ENCODE measurements around the gene SERPINI1. TPM values are rescaled to one million over a fixed set of nuclear protein-coding genes. Genes with fewer than 3 reads are reported as not detected.

The SERPINI1 gene
- total RNA-seq, 2 experiments from 2014 or later: 1.2 to 1.7 TPM

DNA sequence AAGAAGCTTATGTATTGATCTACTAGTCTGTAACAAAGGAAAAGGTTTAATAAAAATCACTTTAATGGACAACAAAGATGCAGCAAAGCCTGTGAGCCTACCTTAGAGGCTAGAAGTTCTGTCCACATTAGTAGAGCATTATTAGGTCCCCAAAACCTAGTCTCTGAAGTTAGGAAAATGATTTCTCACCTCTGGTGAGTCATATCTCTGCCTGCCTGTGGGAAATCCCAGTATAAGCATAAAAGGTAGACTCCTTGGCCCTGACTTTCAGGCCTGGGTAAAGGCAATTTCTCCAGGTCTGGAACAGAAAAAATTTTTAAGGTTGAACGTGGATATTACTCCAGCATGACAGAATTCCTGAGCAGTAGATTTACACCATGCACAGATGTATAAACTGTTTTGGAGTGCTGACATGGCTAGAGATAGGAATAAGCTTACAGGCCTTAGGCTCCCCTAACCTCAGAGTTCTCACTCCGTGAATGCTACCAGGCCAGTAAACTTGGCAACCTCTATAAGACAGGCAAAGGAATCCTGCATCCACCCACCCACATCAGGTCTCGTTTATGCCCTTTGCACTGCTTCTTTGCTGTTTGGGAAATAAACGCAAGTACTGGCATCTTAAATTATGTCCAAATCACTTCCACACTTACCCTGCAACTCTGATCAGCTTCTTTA lies 104.1 kb downstream of the SERPINI1 start:
- DNase-seq (no peak), ATAC-seq (no peak)
- H3K36me3 Mint-ChIP-seq (ENCODE audit: low read depth): no peaks in the 10 kb centered on the region
- no peak overlapping the region for H3K4me3 Mint-ChIP-seq
- ChIA-PET POLR2A (no interaction called here), CTCF (interaction anchor here (1.3 kb wide), 1 partner anchor 42 kb away, joined by 5 read pairs; no protein-coding TSS in a partner anchor)
- no peaks in the 10 kb centered on the region for H3K27me3 Mint-ChIP-seq (ENCODE audit: low read depth)
- peaks cover 7% of the 10 kb centered on the region for H3K4me1 Mint-ChIP-seq (ENCODE audit: low read depth)
- no peaks in the 10 kb centered on the region for H3K9me3 Mint-ChIP-seq (ENCODE audit: insufficient read depth)
- no peak overlapping the region for H3K27ac Mint-ChIP-seq

GRCh38 chr3:167840247-167840646 lies 104.7 kb downstream of the SERPINI1 start:
- ATAC-seq: no peak
- CTCF ChIA-PET: interaction anchor here (1.4 kb wide), 1 partner anchor 155 kb away, joined by 3 read pairs; no protein-coding TSS in a partner anchor
- no peak overlapping the region for H3K27ac Mint-ChIP-seq
- H3K36me3 Mint-ChIP-seq (ENCODE audit: low read depth): no peaks in the 10 kb centered on the region
- no peak overlapping the region for H3K4me3 Mint-ChIP-seq
- H3K9me3 Mint-ChIP-seq (ENCODE audit: insufficient read depth): no peaks in the 10 kb centered on the region
- POLR2A ChIA-PET: no interaction called here
- no peaks in the 10 kb centered on the region for H3K27me3 Mint-ChIP-seq (ENCODE audit: low read depth)
- DNase-seq: no peak
- peaks cover 7% of the 10 kb centered on the region for H3K4me1 Mint-ChIP-seq (ENCODE audit: low read depth)

GRCh38 chr3:167843481-167843880 lies 108.0 kb downstream of the SERPINI1 start:
- ATAC-seq (no peak), DNase-seq (no peak)
- ChIA-PET CTCF (no interaction called here), POLR2A (no interaction called here)
- no peaks in the 10 kb centered on the region for H3K27me3 Mint-ChIP-seq (ENCODE audit: low read depth)
- peaks cover 7% of the 10 kb centered on the region for H3K4me1 Mint-ChIP-seq (ENCODE audit: low read depth)
- H3K27ac Mint-ChIP-seq: no peak overlapping the region
- no peaks in the 10 kb centered on the region for H3K9me3 Mint-ChIP-seq (ENCODE audit: insufficient read depth)
- no peaks in the 10 kb centered on the region for H3K36me3 Mint-ChIP-seq (ENCODE audit: low read depth)
- no peak overlapping the region for H3K4me3 Mint-ChIP-seq

- DNase-seq: no peak
- no peak for ATAC-seq
- H3K4me1 Mint-ChIP-seq (ENCODE audit: low read depth): peaks cover 7% of the 10 kb centered on the region
- H3K4me3 Mint-ChIP-seq: no peak overlapping the region
- no peaks in the 10 kb centered on the region for H3K9me3 Mint-ChIP-seq (ENCODE audit: insufficient read depth)
- no peaks in the 10 kb centered on the region for H3K27me3 Mint-ChIP-seq (ENCODE audit: low read depth)
- H3K27ac Mint-ChIP-seq: no peak overlapping the region
- H3K36me3 Mint-ChIP-seq (ENCODE audit: low read depth): no peaks in the 10 kb centered on the region
- CTCF ChIA-PET: no interaction called here
- POLR2A ChIA-PET: no interaction called here
These were observed 108.4 kb downstream of the SERPINI1 start for GRCh38 chr3:167843886-167844285.

GRCh38 chr3:167844528-167844927 lies 109.0 kb downstream of the SERPINI1 start:
- ChIA-PET CTCF (no interaction called here), POLR2A (no interaction called here)
- ATAC-seq (no peak), DNase-seq (no peak)
- no peaks in the 10 kb centered on the region for H3K27me3 Mint-ChIP-seq (ENCODE audit: low read depth)
- no peak overlapping the region for H3K27ac Mint-ChIP-seq
- no peaks in the 10 kb centered on the region for H3K9me3 Mint-ChIP-seq (ENCODE audit: insufficient read depth)
- H3K4me3 Mint-ChIP-seq: no peak overlapping the region
- no peaks in the 10 kb centered on the region for H3K36me3 Mint-ChIP-seq (ENCODE audit: low read depth)
- peaks cover 7% of the 10 kb centered on the region for H3K4me1 Mint-ChIP-seq (ENCODE audit: low read depth)

DNA sequence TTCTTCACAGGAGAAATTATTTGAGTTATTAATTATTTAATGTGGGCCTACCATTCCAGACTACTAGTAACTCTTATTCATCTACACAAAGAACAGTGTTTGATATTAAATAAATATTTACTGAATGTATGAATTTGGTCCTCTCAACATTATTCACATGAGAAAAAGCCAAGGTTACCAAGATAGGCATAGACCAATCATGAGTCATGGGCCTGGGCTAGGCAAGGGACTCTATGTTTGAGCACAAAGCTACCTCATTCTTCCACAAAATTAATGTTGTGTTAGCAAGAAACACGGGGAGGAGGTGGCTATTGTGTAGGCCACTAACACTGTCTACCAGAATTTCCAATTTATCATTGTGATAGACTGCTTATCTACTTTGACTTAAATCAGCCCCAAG lies 115.7 kb downstream of the SERPINI1 start:
- H3K4me1 Mint-ChIP-seq (ENCODE audit: low read depth): no peaks in the 10 kb centered on the region
- H3K36me3 Mint-ChIP-seq (ENCODE audit: low read depth): no peaks in the 10 kb centered on the region
- peaks cover 3% of the 10 kb centered on the region for H3K27me3 Mint-ChIP-seq (ENCODE audit: low read depth)
- H3K27ac Mint-ChIP-seq: no peak overlapping the region
- H3K4me3 Mint-ChIP-seq: no peak overlapping the region
- no peaks in the 10 kb centered on the region for H3K9me3 Mint-ChIP-seq (ENCODE audit: insufficient read depth)
- ATAC-seq: no peak
- ChIA-PET POLR2A (no interaction called here), CTCF (no interaction called here)
- DNase-seq: no peak

DNA sequence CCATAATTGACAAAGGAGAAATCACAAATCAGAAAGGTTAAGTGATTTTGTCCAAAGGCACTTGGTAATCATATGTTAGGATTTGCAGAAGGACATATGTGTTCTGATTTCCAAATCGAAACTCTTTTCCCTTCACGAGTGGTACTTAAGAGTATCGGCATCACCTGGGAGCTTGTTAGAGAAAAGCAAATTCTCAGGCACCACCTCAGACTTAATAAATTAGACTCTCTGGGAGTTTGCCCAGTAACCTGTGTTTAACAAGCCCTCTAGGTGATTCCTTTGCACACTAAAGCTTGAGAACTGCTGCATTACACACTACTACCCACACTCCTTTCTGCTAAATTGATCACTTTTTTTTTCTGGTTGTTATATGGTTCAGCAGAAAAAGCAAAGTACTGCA lies 116.2 kb downstream of the SERPINI1 start:
- CTCF ChIA-PET: no interaction called here
- H3K4me3 Mint-ChIP-seq: no peak overlapping the region
- no peaks in the 10 kb centered on the region for H3K9me3 Mint-ChIP-seq (ENCODE audit: insufficient read depth)
- no peaks in the 10 kb centered on the region for H3K36me3 Mint-ChIP-seq (ENCODE audit: low read depth)
- ATAC-seq: no peak
- no peaks in the 10 kb centered on the region for H3K4me1 Mint-ChIP-seq (ENCODE audit: low read depth)
- POLR2A ChIA-PET: no interaction called here
- peaks cover 3% of the 10 kb centered on the region for H3K27me3 Mint-ChIP-seq (ENCODE audit: low read depth)
- no peak overlapping the region for H3K27ac Mint-ChIP-seq
- DNase-seq: no peak

DNA sequence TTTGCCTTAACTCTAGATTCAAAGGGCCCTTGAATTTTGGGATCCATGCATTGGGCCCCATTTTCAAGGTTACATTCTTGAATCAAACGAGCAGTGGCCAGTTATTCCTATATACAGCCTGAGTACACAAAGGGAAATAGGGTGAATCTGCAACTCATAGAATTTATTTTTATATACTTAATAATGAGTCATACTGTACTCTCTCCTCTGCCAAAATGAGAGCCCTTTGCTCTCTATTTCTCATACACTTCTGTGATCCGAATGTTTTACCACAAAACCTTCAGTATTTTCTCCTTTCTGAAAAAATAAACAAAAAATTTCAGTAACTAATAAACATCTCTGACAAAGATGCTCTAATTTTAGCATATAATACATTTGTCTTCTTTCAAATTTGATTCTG lies 116.7 kb downstream of the SERPINI1 start:
- no peak overlapping the region for H3K27ac Mint-ChIP-seq
- CTCF ChIA-PET: no interaction called here
- DNase-seq (no peak), ATAC-seq (no peak)
- H3K27me3 Mint-ChIP-seq (ENCODE audit: low read depth): peaks cover 3% of the 10 kb centered on the region
- POLR2A ChIA-PET: no interaction called here
- no peaks in the 10 kb centered on the region for H3K36me3 Mint-ChIP-seq (ENCODE audit: low read depth)
- H3K4me1 Mint-ChIP-seq (ENCODE audit: low read depth): no peaks in the 10 kb centered on the region
- H3K9me3 Mint-ChIP-seq (ENCODE audit: insufficient read depth): no peaks in the 10 kb centered on the region
- no peak overlapping the region for H3K4me3 Mint-ChIP-seq

GRCh38 chr3:167854063-167854462 lies 118.5 kb downstream of the SERPINI1 start:
- no peak for ATAC-seq
- Mint-ChIP-seq H3K4me3 (no peak overlapping the region), H3K36me3 (ENCODE audit: low read depth) (no peaks in the 10 kb centered on the region), H3K9me3 (ENCODE audit: insufficient read depth) (no peaks in the 10 kb centered on the region), H3K27me3 (ENCODE audit: low read depth) (peaks cover 3% of the 10 kb centered on the region), H3K27ac (no peak overlapping the region), H3K4me1 (ENCODE audit: low read depth) (no peaks in the 10 kb centered on the region)
- ChIA-PET POLR2A (no interaction called here), CTCF (no interaction called here)
- DNase-seq: no peak

DNA sequence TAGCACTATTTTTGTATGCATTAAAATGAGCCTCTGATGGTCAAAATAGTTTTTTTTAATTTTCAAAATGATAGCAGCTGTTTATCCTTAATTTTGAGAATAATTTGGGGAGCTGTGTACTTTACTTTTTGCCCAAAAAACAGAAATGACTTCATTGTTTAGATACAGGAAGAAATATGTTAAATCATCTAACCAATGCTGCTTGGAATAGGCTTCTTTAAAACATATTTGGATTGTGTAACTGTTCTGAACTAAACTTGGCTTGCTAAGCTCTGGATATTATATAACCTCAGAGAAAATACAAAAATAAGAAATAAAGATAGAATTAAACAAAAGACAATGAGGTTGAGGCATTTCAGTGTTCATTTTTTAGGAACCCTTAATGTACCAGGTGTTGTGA lies 119.3 kb downstream of the SERPINI1 start:
- Mint-ChIP-seq H3K27me3 (ENCODE audit: low read depth) (peaks cover 2% of the 10 kb centered on the region), H3K4me1 (ENCODE audit: low read depth) (no peaks in the 10 kb centered on the region), H3K4me3 (no peak overlapping the region), H3K27ac (no peak overlapping the region), H3K36me3 (ENCODE audit: low read depth) (no peaks in the 10 kb centered on the region), H3K9me3 (ENCODE audit: insufficient read depth) (no peaks in the 10 kb centered on the region)
- no peak for ATAC-seq
- no peak for DNase-seq
- CTCF ChIA-PET: no interaction called here
- POLR2A ChIA-PET: no interaction called here

- Mint-ChIP-seq H3K27me3 (ENCODE audit: low read depth) (no peaks in the 10 kb centered on the region), H3K9me3 (ENCODE audit: insufficient read depth) (no peaks in the 10 kb centered on the region), H3K4me3 (no peak overlapping the region), H3K27ac (no peak overlapping the region), H3K36me3 (ENCODE audit: low read depth) (no peaks in the 10 kb centered on the region), H3K4me1 (ENCODE audit: low read depth) (no peaks in the 10 kb centered on the region)
- POLR2A ChIA-PET: no interaction called here
- no peak for ATAC-seq
- DNase-seq: no peak
- CTCF ChIA-PET: no interaction called here
These were observed 119.8 kb downstream of the SERPINI1 start for GRCh38 chr3:167855306-167855705.

DNA sequence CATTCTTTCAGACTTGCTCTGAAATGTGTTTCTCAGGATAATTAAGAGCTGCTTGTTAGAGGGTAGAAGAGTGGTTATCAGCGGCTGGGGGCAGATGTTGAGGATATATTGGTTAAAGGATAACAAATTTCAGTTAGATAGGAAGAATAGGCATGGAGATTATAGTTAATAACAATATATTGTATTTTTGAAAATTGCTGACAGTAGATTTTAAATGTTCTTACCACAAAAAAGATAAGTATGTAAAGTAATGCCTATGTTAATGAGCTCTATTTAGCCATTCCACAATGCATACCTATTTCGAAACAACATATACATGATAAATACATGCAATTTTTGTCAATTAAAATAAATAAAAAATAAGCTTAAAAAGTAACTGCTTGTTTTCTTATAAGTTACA lies 123.3 kb downstream of the SERPINI1 start:
- Mint-ChIP-seq H3K27me3 (ENCODE audit: low read depth) (no peaks in the 10 kb centered on the region), H3K9me3 (ENCODE audit: insufficient read depth) (no peaks in the 10 kb centered on the region), H3K4me3 (no peak overlapping the region), H3K36me3 (ENCODE audit: low read depth) (no peaks in the 10 kb centered on the region), H3K4me1 (ENCODE audit: low read depth) (no peaks in the 10 kb centered on the region), H3K27ac (no peak overlapping the region)
- no peak for DNase-seq
- CTCF ChIA-PET: interaction anchor here (1.0 to 1.1 kb wide), 2 partner anchors 23 to 479 kb away, joined by 3 read pairs; partner anchors contain the start of gene ZBBX
- no peak for ATAC-seq
- POLR2A ChIA-PET: no interaction called here

- no peaks in the 10 kb centered on the region for H3K4me1 Mint-ChIP-seq (ENCODE audit: low read depth)
- no peaks in the 10 kb centered on the region for H3K9me3 Mint-ChIP-seq (ENCODE audit: insufficient read depth)
- H3K27me3 Mint-ChIP-seq (ENCODE audit: low read depth): no peaks in the 10 kb centered on the region
- H3K4me3 Mint-ChIP-seq: no peak overlapping the region
- POLR2A ChIA-PET: no interaction called here
- ATAC-seq: no peak
- no peaks in the 10 kb centered on the region for H3K36me3 Mint-ChIP-seq (ENCODE audit: low read depth)
- DNase-seq: no peak
- CTCF ChIA-PET: interaction anchor here (1.0 to 1.1 kb wide), 2 partner anchors 22 to 480 kb away, joined by 3 read pairs; partner anchors contain the start of gene ZBBX
- no peak overlapping the region for H3K27ac Mint-ChIP-seq
These were observed 124.1 kb downstream of the SERPINI1 start for GRCh38 chr3:167859610-167860009.

Data from activated CD8-positive, alpha-beta T cell treated with anti-CD3 and anti-CD28 coated beads, Interleukin-2, amount 10 ng/mL, durations not matched to agents 7 days and 5 days (primary cell).